ENCODE results near the gene CNTNAP5. TPM values are rescaled to one million over a fixed set of nuclear protein-coding genes. Genes with fewer than 3 reads are reported as not detected.

The CNTNAP5 gene
- total RNA-seq, 1 experiment from 2014 or later = 0.48 TPM

DNA sequence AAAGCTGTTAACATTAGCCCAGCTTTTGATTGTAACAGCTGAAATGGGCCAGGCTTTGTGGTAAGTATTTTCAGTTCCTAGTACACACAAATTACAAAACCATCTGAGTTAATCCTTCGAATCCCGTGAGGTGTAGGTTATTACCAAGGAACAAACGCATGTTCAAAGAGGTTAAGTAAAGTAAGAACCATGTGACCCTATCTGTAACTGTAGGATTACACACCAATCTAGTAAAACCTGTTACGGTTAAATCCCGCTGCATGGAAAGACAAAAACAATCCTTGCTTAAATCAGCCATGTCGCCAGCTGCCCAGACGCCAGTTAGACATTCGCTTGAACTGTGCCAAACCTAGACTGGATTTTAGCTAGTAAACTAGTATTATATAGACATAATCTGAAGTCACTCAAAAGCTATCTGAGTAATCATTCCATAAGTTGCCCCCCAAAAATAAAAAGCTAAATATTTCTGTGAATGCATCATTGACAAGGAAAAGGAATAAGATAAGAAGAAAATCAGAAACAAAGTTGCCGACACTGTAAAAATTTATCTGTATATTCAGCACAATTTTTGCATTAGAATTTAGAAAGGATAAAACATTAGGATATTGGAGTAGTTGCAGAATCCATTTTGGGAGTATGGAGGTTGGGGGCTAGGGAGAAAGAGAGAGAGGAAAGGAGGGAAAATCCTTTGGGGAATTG is 638.0 kb downstream of the CNTNAP5 start:
- no peak for DNase-seq
- Histone ChIP-seq H3K9ac (ENCODE audit: extremely low read depth, insufficient read length, low read length) (no peak overlapping the region), H4K5ac (ENCODE audit: insufficient read length, low read depth, low read length) (no peak overlapping the region), H3K23ac (ENCODE audit: insufficient read length, low read depth, low read length) (no peak overlapping the region), H3K4ac (ENCODE audit: low read depth, low read length) (no peak overlapping the region), H3K18ac (ENCODE audit: insufficient read length, low read depth, low read length) (no peak overlapping the region), H2BK20ac (ENCODE audit: low read depth, low read length, poor library complexity, severe bottlenecking) (no peak overlapping the region), H3K27me3 (ENCODE audit: insufficient read depth, low read length) (no peaks in the 10 kb centered on the region), H3K4me1 (ENCODE audit: insufficient read depth, low read length) (peaks cover 8% of the 10 kb centered on the region; the same call in 1 of the 2 replicates), H2BK12ac (ENCODE audit: insufficient read length, low read depth, low read length) (no peak overlapping the region), H2BK5ac (ENCODE audit: insufficient read length, low read length) (no peak overlapping the region), H3K23me2 (ENCODE audit: insufficient read length, low read depth, low read length, poor library complexity, severe bottlenecking) (no peaks in the 10 kb centered on the region), H3K56ac (ENCODE audit: insufficient read length, low read depth, low read length) (no peak overlapping the region), H4K91ac (ENCODE audit: insufficient read length, low read depth, low read length) (no peak overlapping the region), H4K8ac (replicated peaks; ENCODE audit: insufficient read length, low read depth, low read length) (no peak overlapping the region), H3K27ac (ENCODE audit: insufficient read length, low read depth, low read length) (no peak overlapping the region), H3K14ac (ENCODE audit: insufficient read depth, low read length) (no peak overlapping the region), H2AK5ac (ENCODE audit: insufficient read length, low read length) (no peak overlapping the region), H4K20me1 (ENCODE audit: control insufficient read depth, insufficient read depth, insufficient read length) (no peaks in the 10 kb centered on the region), H2BK15ac (ENCODE audit: low read depth, low read length) (no peak overlapping the region), H3K79me2 (ENCODE audit: insufficient read depth, low read length) (no peaks in the 10 kb centered on the region), H3K79me1 (ENCODE audit: insufficient read depth, low read depth, low read length, poor library complexity, severe bottlenecking) (no peaks in the 10 kb centered on the region), H2AFZ (ENCODE audit: low read length) (no peak overlapping the region), H2BK120ac (ENCODE audit: low read depth, low read length, poor library complexity, severe bottlenecking) (no peak overlapping the region), H3T11ph (ENCODE audit: low read length) (no peak overlapping the region), H3K4me2 (ENCODE audit: insufficient read depth, insufficient read length, low read length) (no peak overlapping the region), H3K9me3 (ENCODE audit: control insufficient read depth, low read depth, low read length) (no peaks in the 10 kb centered on the region)
- Mint-ChIP-seq H3K27me3 (ENCODE audit: low read depth) (no peaks in the 10 kb centered on the region), H3K36me3 (ENCODE audit: insufficient read depth in 1 of 3, low read depth in 3 of 3) (peaks cover 0 to 2% (median 0%) of the 10 kb centered on the region in 3 experiments; a peak in 1 of 7 replicates), H3K27ac (peak overlapping the region in 2 of 3 experiments; percentile 10 to 49; a peak in 2 of 7 replicates), H3K9me3 (no peaks in the 10 kb centered on the region; a peak in 1 of 5 replicates), H3K4me3 (no peak overlapping the region), H3K4me1 (peaks cover 20 to 22% of the 10 kb centered on the region in 2 experiments)
- TF ChIP-seq, protein P1, sequence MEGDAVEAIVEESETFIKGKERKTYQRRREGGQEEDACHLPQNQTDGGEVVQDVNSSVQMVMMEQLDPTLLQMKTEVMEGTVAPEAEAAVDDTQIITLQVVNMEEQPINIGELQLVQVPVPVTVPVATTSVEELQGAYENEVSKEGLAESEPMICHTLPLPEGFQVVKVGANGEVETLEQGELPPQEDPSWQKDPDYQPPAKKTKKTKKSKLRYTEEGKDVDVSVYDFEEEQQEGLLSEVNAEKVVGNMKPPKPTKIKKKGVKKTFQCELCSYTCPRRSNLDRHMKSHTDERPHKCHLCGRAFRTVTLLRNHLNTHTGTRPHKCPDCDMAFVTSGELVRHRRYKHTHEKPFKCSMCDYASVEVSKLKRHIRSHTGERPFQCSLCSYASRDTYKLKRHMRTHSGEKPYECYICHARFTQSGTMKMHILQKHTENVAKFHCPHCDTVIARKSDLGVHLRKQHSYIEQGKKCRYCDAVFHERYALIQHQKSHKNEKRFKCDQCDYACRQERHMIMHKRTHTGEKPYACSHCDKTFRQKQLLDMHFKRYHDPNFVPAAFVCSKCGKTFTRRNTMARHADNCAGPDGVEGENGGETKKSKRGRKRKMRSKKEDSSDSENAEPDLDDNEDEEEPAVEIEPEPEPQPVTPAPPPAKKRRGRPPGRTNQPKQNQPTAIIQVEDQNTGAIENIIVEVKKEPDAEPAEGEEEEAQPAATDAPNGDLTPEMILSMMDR (conservative IDR thresholded peaks at IDR 0.05) = no peak
- WGBS (ENCODE audit: extremely low coverage, insufficient read length, low lambda C conversion rate) = no CpG with 5 or more reads among the region's 9 CpGs
